GM19468 (cell line): ENCODE results near the gene SH3PXD2B.
"Not testable (repeated sequence)": the region's sequence is repeated elsewhere in the genome, so short reads cannot be mapped to it uniquely, and the experiment has no call there.

ENCODE experiments used
- ATAC-seq: cut with Tn5 transposase; IDR thresholded peaks from one replicate; pipeline ENCODE4 v1.9.1; 2021; ENCODE audit warnings: mild to moderate bottlenecking, moderate library complexity, moderate number of reproducible peaks; ENCODE audit not compliant: unreplicated experiment; ENCODE audit errors: extremely low read depth

Gene SH3PXD2B

GRCh38 chr5:172405226-172406107 lies 48.9 kb downstream of the SH3PXD2B start:
- no peak for ATAC-seq

DNA sequence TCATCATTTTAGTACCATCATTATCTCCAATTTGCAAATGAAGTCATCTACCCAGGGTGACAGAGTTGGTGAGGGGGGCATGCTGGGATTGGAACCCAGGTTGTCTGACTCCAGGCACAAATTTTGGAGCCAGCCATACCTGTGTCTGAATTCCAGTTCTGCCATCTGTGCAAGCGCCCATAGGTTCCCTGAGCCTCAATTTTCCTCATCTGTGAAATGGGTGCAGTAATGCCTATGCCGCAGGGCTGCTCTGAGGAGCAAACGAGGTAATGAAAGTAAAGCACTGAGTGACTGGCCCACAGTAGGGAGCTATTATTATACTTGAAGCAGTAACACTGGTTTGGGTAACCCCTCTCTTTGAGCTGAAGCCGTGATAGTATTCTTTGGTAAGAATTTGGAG lies 49.6 kb downstream of the SH3PXD2B start:
- ATAC-seq: no peak

- no peak for ATAC-seq
Measured at GRCh38 chr5:172403817-172404216, 50.5 kb downstream of the SH3PXD2B start.

- no peak for ATAC-seq
Measured at GRCh38 chr5:172403189-172403796, 51.0 kb downstream of the SH3PXD2B start.

DNA sequence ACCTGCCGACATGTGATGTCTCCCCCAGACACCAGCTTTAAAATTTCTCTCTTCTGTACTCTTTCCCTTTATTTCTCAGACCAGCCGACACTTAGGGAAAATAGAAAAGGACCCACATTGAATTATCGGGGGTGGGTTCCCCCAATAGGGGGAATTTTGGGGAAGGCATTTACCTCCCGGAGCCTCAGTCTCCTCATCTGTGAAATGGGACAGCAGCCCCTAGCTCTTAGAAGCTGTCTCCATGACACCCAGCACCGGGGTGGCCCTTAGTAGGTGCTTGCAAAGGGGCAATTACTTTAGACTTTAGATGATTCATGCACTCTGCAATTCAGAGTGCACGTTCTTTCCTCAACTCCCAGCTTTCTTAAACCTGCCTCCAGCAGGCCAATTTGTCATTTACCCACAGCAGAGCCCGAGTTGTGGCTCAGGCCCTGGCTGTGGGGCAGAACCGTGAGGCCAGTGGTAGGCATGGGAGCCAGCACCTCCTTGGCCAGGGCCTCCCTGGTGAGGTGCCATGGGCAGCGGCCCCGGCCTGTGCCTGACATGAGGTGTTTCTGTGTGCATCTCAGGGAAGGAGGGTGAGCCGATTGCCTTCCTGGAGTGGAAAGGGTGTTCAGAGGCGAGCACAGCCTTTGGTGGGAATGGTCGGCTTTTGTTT lies 51.7 kb downstream of the SH3PXD2B start:
- no peak for ATAC-seq

DNA sequence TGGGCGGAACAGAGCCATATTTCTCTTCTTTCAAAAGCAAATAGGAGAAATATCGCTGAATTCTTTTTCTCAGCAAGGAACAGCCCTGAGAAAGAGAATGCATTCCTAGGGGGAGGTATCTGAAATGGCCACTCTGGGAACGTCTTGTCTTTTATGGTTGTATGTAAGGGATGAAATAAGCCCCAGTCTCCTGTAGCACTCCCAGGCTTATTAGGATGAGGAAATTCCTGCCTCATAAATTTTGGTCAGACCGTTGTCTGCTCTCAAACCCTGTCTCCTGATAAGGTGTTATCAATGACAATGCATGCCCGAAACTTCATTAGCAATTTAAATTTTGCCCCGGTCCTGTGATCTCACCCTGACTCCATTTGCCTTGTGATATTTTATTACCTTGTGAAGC lies 52.3 kb downstream of the SH3PXD2B start:
- ATAC-seq: not testable (repeated sequence)

DNA sequence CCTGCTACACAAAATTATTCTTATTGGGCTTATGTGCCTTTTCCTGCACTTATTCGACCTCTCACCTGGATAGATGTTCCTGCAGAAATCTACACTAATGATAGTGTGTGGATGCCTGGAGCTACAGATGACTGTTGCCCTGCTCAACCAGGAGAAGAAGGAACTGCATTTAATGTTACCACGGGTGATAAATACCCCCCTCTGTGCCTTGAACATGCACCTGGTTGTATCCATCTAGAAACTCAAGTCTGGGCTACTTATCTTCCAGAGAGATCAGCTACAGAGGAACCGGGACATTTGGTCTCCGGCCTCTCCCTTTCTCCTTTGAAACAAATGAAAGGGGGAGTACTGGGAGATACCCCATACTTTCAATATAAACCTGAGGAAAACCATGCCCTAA lies 54.5 kb downstream of the SH3PXD2B start:
- ATAC-seq: no peak

GRCh38 chr5:172399336-172399735 lies 55.0 kb downstream of the SH3PXD2B start:
- ATAC-seq: no peak

GRCh38 chr5:172398645-172399044 lies 55.7 kb downstream of the SH3PXD2B start:
- ATAC-seq: not testable (repeated sequence)

- ATAC-seq: not testable (repeated sequence)
Measured at GRCh38 chr5:172396994-172397393, 57.3 kb downstream of the SH3PXD2B start.

GRCh38 chr5:172396220-172396619 lies 58.1 kb downstream of the SH3PXD2B start:
- no peak for ATAC-seq

DNA sequence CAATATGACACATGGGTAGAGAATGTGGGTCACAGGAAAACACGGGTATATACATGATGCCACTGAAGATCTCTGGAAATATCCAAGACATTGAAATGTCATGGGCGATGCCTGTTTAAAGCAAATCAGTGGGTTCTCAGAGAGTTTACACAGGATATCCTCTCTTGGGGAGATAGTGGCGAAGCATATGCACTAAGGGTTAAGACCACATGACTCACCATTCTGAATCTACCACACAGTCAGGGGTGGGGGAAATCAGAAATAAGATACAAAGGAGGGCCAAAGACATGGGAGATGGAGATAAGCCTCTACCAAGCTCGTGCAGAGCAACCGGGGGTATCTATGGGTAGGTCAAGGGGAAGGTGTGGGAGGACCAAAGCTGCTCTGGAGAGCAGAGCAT lies 58.8 kb downstream of the SH3PXD2B start:
- no peak for ATAC-seq

- no peak for ATAC-seq
Measured at GRCh38 chr5:172389578-172390112, 64.7 kb downstream of the SH3PXD2B start.

DNA sequence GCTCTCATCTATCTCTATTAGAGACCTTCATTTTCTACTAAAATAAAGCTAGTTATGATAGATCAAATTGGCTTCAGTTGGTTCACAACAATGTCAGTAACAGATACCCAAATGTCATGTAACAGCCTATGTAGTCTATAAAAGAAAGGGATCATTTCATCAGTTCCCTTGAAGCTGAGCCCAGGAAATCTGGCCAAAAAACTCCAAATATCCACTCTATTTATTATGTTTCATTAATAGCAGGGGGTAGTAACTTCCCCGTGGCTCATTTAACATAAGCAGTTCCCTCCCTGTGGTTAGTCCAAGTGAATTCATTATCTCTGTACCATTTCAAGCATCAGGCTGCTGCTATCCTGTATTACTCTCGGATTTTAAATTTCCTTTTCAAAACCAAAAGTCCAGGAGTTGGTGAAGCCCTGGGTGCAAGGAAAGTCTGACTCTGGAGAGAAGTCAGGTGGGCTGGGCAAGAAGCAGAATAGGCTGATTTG lies 66.0 kb downstream of the SH3PXD2B start:
- ATAC-seq: no peak

GRCh38 chr5:172385707-172386106 lies 68.6 kb downstream of the SH3PXD2B start:
- no peak for ATAC-seq

DNA sequence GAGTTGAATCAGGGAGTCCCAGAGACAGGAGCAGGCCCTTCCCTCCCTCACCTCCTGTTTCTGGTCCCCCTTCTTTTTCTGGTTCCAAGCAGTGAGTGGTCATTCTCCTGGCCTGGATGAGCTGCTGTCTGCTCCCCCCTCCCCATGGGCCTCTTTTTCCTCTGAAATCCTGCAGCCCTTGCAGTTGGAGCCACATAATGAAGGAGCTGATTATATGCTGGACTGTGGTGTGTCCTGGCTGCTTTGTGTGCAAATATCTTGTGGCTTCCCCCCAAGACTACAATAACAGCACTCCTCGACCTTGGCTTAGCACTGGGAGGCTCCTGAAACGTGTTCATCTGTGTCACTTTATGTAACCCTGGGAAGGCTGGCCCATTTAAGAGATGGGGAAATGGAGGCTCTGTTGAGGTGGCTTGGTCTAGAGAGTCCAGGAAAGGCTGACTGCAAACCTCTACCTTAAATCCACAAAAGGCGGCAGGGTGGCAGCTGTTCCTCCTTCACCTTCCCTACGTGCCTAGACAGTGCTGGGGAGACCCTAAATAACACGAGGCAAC lies 69.2 kb downstream of the SH3PXD2B start:
- no peak for ATAC-seq

DNA sequence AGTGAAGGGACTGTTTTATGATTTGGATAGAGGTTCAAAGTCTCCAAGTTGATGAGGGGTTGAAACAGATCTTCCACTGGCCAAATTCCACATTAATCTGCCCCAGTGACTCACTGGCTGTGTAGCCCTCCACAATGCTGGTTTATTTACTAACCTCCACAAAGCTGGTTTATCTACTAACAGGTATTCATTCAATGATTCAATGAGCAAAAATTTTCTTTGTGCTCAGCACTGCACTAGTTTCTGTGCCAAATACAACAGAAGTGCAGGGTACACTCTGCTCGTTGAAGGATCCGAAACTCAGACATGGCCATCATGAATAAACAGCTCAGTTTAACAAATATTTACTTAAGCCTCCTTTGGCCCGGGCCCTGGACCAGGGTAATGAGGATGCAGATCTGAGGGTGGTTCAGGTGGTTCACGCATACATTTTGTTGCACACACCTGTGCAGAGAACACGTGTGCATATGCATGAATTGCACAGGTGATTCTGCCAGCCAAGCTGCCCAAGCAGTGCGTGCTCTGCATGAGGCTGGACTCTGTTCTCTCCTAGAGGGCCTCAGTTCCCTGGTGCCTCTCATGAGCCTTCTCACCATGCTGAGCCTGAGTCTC lies 71.0 kb downstream of the SH3PXD2B start:
- ATAC-seq: no peak

- no peak for ATAC-seq
Measured at GRCh38 chr5:172380987-172381643, 73.2 kb downstream of the SH3PXD2B start.

DNA sequence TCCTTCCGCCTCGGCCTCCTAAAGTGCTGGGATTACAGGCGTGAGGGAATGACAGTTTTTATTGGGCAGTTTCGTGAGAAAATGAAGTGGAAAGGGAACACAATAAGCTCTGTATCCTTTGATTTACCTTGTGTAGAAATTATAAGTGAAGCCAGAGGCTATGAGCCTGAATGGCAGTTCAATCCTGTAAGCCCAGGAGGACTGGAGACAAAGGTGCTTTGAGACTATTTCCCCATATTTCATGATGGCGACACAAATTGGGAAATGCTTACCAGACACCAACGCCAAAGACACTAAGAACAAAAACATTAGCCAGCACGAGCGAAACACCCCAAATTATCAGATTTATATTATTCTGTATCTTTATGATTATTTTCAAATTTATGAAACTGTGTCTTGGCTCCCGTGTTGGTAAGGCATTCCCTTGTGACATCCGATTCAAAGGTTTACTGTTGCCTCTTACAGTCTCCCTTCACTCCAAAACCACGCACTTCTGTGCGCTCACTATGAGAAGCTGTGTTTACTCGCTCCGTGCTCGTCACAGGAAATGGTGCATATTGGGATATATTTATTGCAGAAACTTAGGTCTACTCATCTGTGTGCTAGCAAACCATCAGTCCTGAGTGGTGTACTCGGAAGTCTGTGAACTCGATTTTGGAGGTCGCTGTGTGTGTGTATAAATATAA lies 73.9 kb downstream of the SH3PXD2B start:
- ATAC-seq: no peak
